ENCODE results near the gene TPRG1L.

Gene TPRG1L

GRCh38 chr1:3627515-3628253, 2.9 kb downstream of the TPRG1L start:
- DNase-seq: no peak

- no peak for DNase-seq
These were observed 3.6 kb downstream of the TPRG1L start for GRCh38 chr1:3628445-3628844.

GRCh38 chr1:3629561-3630160, 4.8 kb downstream of the TPRG1L start:
- no peak for DNase-seq

GRCh38 chr1:3630161-3630611, 5.4 kb downstream of the TPRG1L start:
- DNase-seq: no peak

- no peak for DNase-seq
These were observed 6.1 kb downstream of the TPRG1L start for GRCh38 chr1:3630914-3631313.

- DNase-seq: no peak
These were observed 6.8 kb downstream of the TPRG1L start for GRCh38 chr1:3631320-3632260.

- no peak for DNase-seq
These were observed 7.5 kb downstream of the TPRG1L start for GRCh38 chr1:3632298-3632697.

GRCh38 chr1:3632716-3633343, 8.0 kb downstream of the TPRG1L start:
- DNase-seq: no peak

GRCh38 chr1:3633344-3634058, 8.7 kb downstream of the TPRG1L start:
- DNase-seq: no peak

- no peak for DNase-seq
These were observed 9.4 kb downstream of the TPRG1L start for GRCh38 chr1:3634059-3634800.

GRCh38 chr1:3636080-3636479, 11.3 kb downstream of the TPRG1L start:
- no peak for DNase-seq

- no peak for DNase-seq
These were observed 11.7 kb downstream of the TPRG1L start for GRCh38 chr1:3636531-3636930.

- DNase-seq: no peak
These were observed 13.2 kb downstream of the TPRG1L start for GRCh38 chr1:3638027-3638426.

GRCh38 chr1:3638676-3639075, 13.9 kb downstream of the TPRG1L start:
- no peak for DNase-seq

GRCh38 chr1:3639397-3639911, 14.6 kb downstream of the TPRG1L start:
- DNase-seq: no peak

GRCh38 chr1:3640121-3640837, 15.5 kb downstream of the TPRG1L start:
- no peak for DNase-seq

GRCh38 chr1:3641046-3641760, 16.4 kb downstream of the TPRG1L start:
- DNase-seq: no peak

GRCh38 chr1:3641816-3642215, 17.0 kb downstream of the TPRG1L start:
- DNase-seq: no peak
